Thyroid gland (tissue), 4 donors: ENCODE data around the gene DERL3.

Source experiments
- CTCF ChIP-seq, 6 experiments: fragments of 200-600 bp in 3 of 6; fragments of 450-650 bp in 3 of 6; sonication (generic) in 3 of 6; IDR thresholded peaks; one replicate each; pipeline ENCODE4 v1.5.1; 2016 to 2019; ENCODE audit warnings: antibody characterized with exemption in 6 of 6, mild to moderate bottlenecking in 2 of 6, inconsistent platforms in 1 of 6, moderate library complexity in 1 of 6
- POLR2A ChIP-seq, 2 donors: fragments of 450-650 bp; IDR thresholded peaks; one replicate each; pipeline ENCODE4 v1.6.1; 2017; ENCODE audit warnings: antibody characterized with exemption in 2 of 2, mild to moderate bottlenecking in 2 of 2, moderate library complexity in 1 of 2

- TF ChIP-seq POLR2A (IDR thresholded peaks at IDR 0.05) (no peak), CTCF (IDR thresholded peaks at IDR 0.05) (no peak)
Observed at GRCh38 chr22:23874871-23875270, 36.1 kb upstream of the DERL3 start.
